T follicular helper cell (primary cell): ENCODE data around the gene ALDH1A1.
"Not testable (repeated sequence)": the region's sequence is repeated elsewhere in the genome, so short reads cannot be mapped to it uniquely, and the experiment has no call there.

Experiments used
- DNase-seq: peaks from one replicate; pipeline ENCODE4 v3.0.0-alpha.2; 2020; ENCODE audit warnings: low read depth

The ALDH1A1 gene

GRCh38 chr9:72896439-72896838, 56.4 kb downstream of the ALDH1A1 start:
- DNase-seq = no peak

GRCh38 chr9:72895122-72895521, 57.7 kb downstream of the ALDH1A1 start:
- no peak for DNase-seq

- no peak for DNase-seq
Observed at GRCh38 chr9:72894342-72894741, 58.5 kb downstream of the ALDH1A1 start.

GRCh38 chr9:72893437-72893836, 59.4 kb downstream of the ALDH1A1 start:
- no peak for DNase-seq

- no peak for DNase-seq
Observed at GRCh38 chr9:72891043-72891442, 61.8 kb downstream of the ALDH1A1 start.

- DNase-seq = no peak
Observed at GRCh38 chr9:72888943-72889342, 63.9 kb downstream of the ALDH1A1 start.

GRCh38 chr9:72888067-72888466, 64.8 kb downstream of the ALDH1A1 start:
- no peak for DNase-seq

- DNase-seq = no peak
Observed at GRCh38 chr9:72886386-72886785, 66.5 kb downstream of the ALDH1A1 start.

GRCh38 chr9:72884508-72884907, 68.3 kb downstream of the ALDH1A1 start:
- DNase-seq = no peak

GRCh38 chr9:72883875-72884274, 69.0 kb downstream of the ALDH1A1 start:
- no peak for DNase-seq

- no peak for DNase-seq
Observed at GRCh38 chr9:72882117-72882775, 70.6 kb downstream of the ALDH1A1 start.

GRCh38 chr9:72880821-72881220, 72.0 kb downstream of the ALDH1A1 start:
- DNase-seq = no peak

- DNase-seq = no peak
Observed at GRCh38 chr9:72875221-72875620, 77.6 kb downstream of the ALDH1A1 start.

- no peak for DNase-seq
Observed at GRCh38 chr9:72874344-72874743, 78.5 kb downstream of the ALDH1A1 start.

GRCh38 chr9:72873456-72873855, 79.4 kb downstream of the ALDH1A1 start:
- DNase-seq = no peak

- no peak for DNase-seq
Observed at GRCh38 chr9:72872718-72873117, 80.1 kb downstream of the ALDH1A1 start.

- no peak for DNase-seq
Observed at GRCh38 chr9:72871685-72872084, 81.2 kb downstream of the ALDH1A1 start.

- DNase-seq = no peak
Observed at GRCh38 chr9:72864327-72864726, 88.5 kb downstream of the ALDH1A1 start.

- DNase-seq = no peak
Observed at GRCh38 chr9:72863456-72864094, 89.3 kb downstream of the ALDH1A1 start.

GRCh38 chr9:72862788-72863187, 90.1 kb downstream of the ALDH1A1 start:
- DNase-seq = not testable (repeated sequence)

GRCh38 chr9:72858089-72858912, 94.6 kb downstream of the ALDH1A1 start:
- no peak for DNase-seq

GRCh38 chr9:72857624-72857996, 95.2 kb downstream of the ALDH1A1 start:
- DNase-seq = no peak
